D341Med (cell line): ENCODE data around the gene PRAME.
"Not testable (repeated sequence)": the region's sequence is repeated elsewhere in the genome, so short reads cannot be mapped to it uniquely, and the experiment has no call there.

Experiments
- DNase-seq: peaks from one replicate; pipeline ENCODE4 v3.0.0; 2012; ENCODE audit warnings: low spot score

PRAME gene

DNA sequence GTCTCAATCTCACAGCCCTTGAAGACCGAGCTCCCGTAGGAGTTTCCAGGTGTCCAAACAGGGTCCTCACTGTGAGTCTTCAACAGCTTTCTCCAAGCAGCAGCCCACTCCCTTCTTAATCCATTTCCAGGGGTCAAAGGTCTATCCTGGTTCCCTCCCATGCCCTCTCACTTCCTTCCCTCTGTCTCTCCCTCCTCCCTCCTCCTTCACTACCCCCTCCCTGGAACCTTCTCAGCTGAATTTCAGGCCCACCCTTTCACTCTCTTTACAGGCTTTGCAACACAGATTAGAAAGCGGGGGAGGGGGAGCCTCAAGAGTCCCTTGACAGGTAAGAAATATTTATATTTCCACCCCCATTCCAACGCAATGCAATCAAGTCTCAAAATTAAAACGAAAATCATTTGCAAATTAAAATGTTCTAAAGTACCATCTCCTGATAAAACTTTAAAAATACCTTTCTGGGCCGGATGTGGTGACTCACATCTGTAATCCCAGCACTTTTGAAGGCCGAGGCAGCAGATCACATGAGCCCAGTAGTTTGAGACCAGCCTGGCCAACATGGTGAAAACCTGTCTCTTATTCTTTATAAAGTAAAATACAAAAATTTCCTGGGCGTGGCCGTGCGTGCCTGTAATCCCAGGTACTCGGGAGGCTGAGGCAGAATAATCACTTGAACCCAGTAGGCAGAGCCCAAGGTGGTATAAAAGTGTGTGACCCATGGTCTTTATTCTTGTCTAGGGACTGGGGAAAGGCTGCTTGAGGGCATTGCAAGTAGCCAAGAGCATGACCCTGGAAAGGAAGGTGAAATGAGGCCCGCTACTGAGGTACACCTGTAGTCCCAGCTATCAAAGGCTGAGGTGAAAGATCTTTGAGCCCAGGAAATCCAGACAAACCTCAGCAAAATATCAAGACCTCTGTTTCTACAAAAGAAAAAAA, 38.1 kb downstream of the PRAME start:
- DNase-seq, result no peak

DNA sequence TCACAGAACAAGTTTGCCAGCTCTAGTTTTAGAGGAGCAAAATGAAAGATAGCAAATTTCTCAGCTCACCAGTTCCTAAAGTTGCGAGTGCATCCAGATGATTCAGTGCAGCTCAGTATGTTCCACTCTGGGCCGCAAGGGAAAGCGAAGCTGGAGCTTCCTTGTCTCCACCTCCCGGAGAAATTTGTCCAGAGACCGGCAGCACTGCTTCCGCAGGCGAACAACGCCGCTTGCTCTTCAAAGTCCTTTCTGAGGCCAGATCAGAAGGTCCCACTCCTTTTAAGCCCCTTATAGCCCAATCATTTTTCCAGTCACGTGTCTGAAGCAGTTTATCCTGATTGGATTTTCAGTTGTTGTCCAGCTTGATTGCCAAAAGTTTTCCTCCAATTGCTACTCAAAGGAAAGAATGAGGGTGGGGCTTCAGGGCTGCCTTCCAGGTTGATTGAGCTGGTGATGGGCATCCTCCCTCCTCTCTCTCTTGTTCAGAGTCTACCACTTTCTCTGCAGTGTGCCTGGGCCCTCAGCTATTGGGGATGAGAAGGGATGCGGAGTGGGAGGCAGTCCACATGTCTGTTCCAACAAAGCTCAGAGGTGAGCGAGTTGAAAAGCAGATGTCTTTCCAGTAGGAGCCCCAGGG, 38.9 kb downstream of the PRAME start, which contains the start of gene ZNF280A:
Gene ZNF280A, minus strand, starts transcription at position 251 of the 637 bp plus-strand sequence. CDS start 4,640 bp downstream, outside the sequence.
- peak; percentile 25 for DNase-seq

DNA sequence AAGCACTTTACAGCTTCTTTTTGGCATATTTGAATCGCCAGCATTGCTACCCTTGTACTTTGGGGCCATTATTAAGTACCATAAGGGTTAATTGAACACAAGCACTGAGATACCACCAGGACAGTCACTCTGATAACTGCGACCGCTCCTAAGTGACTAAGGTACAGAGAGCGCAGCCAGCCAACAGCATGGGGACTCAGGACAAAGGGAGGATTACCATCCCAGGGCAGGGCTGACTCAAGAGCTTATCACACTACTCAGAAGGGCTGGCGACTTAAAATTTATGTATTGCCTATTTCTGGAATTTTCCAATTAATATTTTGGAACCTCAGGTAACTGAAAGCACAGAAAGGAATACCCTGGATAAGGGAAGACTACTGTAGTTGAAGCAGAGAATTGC, 39.5 kb downstream of the PRAME start:
- DNase-seq, result peak; percentile 36

DNA sequence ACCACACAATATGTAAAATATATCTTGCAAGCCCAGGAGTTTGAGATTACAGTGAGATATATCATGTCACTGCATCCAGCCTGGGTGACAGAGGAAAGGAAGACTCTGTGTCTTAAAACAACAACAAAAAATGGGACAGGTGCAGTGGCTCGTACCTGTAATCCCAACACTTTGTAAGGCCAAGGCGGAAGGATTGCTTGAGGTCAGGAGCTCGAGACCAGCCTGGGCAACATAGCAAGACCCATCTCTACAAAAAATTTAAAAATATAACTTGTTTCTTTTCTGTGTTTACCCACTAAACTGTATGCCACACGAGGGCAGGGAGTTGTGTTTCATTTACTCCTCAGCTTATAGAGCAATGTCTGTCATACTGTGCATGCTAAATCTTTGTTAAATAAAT, 42.1 kb downstream of the PRAME start:
- DNase-seq, result no peak

DNA sequence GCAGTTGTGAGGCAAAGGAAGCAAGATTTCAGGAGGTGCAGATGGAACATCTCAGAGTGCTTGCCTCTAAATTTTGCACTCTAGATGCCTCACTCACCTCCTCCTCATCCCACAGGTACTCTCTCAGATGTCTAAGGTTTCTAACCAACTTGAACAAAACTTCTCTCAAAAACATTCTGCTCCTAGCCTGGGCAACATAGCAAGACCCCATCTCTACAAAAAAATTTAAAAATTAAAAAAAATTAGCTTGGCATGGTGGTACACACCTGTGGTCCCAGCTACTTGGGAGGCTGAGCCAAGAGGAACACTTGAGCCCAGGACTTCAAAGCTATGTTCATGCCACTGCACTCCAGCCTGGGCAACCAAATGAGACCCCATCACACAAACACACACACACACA, 43.2 kb downstream of the PRAME start:
- DNase-seq, result no peak

DNA sequence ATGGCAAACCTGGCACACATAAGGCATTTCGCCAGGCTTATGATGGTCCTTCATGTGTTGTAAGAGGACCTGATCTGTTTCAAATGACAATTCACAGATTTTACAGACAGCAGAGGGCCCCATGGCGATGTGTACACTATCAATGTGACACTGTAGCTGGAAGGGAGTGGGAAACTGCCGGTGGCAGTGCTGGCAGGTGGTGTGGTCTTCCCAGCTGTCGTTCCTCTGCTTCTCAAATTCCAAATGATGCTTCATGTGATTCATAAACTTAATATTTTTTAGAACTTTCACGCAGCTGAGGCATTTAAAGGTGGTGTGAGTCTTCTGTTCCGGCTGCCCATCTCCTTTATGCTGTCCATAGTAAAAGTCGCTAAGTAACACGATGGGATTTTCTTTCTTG, 44.6 kb downstream of the PRAME start:
- DNase-seq, result not testable (repeated sequence)

DNA sequence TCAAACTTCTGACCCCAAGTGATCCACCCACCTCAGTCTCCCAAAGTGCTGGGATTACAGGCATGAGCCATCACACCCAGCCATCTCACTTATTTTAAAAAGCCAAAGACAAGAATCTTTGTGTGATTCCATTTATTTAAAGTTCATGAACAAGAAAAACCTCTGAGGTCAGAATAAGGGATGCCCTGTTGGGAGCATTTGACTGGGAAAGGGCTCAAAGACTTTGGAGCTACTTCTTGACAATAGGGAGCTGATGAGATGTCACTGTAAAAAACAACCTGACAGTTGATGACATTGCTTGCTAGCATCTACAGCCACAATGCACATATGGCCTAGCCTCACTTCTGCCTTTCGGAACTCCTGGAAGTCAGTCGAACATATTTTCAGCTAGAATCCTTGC, 45.4 kb downstream of the PRAME start:
- DNase-seq, result no peak

DNA sequence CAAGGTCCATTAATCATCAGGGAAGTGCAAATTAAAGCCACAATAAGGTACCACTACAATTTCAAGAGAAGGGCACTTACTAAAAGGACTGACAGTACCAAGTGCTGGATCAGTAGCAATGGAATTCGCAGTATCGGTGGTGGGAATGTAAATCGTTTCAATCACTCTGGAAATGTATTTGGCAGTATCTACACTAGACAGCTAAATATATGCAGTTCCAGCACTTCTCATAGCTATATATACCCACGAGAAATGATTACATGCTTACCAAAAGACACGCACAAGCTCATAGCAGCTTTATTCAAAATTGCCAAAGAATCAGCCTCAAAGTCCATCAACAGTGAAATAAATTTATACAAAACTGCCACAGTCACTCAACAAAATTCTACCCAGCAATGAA, 46.1 kb downstream of the PRAME start:
- no peak for DNase-seq

DNA sequence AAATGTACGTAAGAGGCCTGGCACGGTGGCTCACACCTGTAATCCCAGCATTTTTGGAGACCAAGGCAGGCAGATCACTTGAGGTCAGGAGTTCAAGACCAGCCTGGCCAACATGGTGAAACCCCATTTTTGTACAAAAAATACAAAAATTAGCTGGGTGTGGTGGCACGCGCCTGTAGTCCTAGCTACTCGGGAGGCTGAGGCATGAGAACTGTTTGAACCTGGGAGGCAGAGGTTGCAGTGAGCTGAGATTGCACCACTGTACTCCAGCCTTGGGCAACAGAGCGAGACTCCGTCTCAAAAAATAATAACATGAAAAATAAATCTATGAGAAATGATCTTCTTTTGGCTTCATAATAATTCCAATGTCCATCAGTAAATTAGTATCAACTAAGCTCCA, 48.2 kb downstream of the PRAME start:
- DNase-seq, result not testable (repeated sequence)

DNA sequence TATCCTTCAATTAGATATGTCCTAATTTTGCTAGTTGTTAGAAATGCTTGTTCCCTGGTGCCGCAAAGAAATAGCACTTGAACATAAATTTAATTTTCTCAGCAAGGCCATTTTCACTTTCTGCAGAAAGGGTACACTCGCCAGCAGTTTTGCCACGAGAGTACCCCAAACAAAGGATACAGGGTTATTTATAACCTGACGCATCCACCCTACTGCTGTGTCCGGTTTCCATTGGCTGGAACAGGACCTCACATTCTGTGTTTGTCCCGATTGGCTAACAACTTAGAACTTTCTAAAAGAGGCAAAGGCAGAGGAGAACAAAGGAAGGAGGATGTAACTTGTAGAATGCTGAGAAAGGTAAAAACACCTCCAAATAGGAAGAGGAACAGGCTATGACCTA, 49.2 kb downstream of the PRAME start:
- not testable (repeated sequence) for DNase-seq

DNA sequence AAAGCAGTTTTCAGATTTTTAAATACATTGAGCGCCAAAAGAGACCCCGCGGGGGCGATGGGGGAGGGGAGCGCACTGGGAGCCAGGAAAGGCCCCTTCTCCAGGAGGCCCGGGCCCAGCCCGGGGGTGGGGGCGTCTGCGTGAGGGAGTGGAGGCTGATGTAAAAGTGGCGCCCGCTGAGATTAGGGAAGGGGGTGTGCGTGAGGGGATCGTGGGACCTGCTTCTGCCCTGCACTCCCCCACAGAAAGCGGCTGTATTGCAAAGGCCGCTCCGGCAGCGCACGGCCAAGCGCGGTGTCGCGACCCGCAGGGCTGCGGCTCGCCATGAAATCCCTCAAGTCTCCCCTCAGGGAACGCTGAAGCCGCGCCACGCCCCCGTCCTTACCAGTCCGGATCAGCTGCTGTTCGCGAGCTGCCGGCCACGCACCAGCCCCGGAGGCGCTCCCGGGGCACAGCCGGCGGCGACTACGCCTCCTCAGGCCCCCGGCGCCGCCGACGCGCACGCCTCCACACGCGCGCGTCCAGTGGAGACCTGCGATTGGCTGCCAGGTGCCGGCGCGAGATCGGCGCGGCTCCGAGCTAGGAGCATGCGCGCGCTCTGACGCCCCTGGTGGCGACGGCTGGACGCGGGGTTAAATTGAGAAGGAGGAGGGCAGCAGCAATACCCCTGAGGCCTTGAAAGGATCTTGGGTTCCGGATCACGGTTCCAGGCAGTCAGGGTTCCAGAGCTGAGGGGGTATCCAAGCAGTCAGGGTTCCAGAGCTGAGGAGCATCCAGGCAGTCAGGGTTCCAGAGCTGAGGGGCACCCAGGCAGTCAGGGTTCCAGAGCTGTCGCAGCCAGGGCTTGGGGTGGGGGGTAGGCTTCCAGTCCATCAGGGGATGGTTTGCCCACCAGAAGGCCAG, 50.5 kb downstream of the PRAME start, which contains the start of gene ZNF280B:
Gene ZNF280B, minus strand, starts transcription at position 469 of the 903 bp plus-strand sequence. CDS start 19,344 bp downstream, outside the sequence.
- peak; percentile 98 for DNase-seq

DNA sequence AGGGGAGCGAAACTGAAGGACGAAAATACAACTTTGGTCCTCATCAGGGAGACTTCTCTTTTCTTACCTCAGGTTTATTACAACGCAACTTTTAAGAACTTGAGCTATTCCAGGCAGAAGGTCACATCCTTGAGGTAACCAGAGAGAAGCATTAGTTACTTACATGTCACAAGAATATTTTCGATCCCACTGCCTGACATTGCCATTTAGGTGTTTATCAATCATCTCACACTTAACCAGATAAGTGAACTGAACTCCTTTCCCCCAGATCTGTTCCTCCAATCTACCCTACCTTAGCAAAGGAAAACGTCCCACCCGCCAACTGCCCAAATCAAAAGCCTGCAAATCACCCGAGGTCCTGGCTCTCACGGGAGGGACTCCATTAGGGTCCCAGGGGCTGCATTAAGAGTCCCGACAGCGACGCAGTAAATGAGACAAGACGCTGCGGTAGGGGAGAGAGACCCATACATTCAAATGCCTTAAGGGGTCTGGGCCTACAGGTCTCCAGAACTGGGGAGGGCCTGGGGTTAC, 51.3 kb downstream of the PRAME start:
- no peak for DNase-seq

DNA sequence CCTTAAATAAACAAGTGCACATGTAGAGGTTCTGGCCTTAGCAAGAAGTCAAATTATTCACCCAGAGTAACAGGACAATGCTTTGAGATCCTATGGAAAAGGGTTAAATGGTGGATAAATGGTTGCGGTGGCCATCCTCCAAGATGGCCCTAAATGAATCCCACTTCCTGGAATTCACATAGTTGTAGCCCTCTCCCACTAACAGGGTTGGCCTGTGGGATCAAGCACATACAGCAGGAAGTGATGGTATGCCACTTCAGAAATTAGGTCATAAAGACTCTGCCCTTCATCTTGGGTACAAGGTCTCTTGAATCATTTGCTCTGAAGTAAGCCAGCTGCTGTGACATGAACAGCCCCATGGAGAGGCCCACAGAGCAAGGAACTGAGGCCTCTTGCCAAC, 52.3 kb downstream of the PRAME start:
- no peak for DNase-seq

DNA sequence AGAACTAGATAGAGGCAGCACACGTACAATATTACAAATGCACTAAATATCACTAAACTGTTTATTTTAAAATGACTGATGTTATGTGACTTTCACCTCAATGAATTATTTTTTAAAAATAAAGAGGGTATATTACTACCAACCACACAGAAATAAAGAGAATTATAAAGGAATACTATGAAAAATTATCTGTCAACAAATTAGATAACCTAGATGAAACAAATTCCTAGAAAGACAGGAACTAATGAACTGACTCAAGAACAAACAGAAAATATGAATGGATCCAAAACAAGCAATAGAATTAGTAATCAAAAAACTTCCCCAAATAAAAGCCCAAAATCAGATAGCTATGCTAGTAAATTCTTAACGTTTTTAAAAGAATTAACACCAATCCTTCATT, 60.8 kb downstream of the PRAME start:
- DNase-seq, result no peak
